CD4-positive, alpha-beta T cell treated with Interleukin-1 beta for 1 hour (primary cell): Measurements from ENCODE around the gene SYDE2.
"Not testable (repeated sequence)": the region's sequence is repeated elsewhere in the genome, so short reads cannot be mapped to it uniquely, and the experiment has no call there.

Experiments
- DNase-seq, 2 donors: peaks; one replicate each; pipeline ENCODE4 v3.0.0-alpha.2; 2020 to 2022

The SYDE2 gene

GRCh38 chr1:85208488-85208887 lies 7.7 kb upstream of the SYDE2 start:
- DNase-seq, result no peak

- no peak for DNase-seq
Observed at GRCh38 chr1:85203573-85204171, 2.9 kb upstream of the SYDE2 start.

- no peak for DNase-seq
Observed at GRCh38 chr1:85202864-85203255, 2.0 kb upstream of the SYDE2 start.

- no peak for DNase-seq
Observed at GRCh38 chr1:85202092-85202863, 1.5 kb upstream of the SYDE2 start.

- peak; percentile 68 to 70 for DNase-seq
Observed at GRCh38 chr1:85201340-85202091, 700 bp upstream of the SYDE2 start.

GRCh38 chr1:85199667-85200462 lies 951 bp downstream of the SYDE2 start:
- peak; percentile 4 to 21 for DNase-seq

- DNase-seq, result no peak
Observed at GRCh38 chr1:85198864-85199263, 2.0 kb downstream of the SYDE2 start.

- DNase-seq, result no peak
Observed at GRCh38 chr1:85196358-85196757, 4.5 kb downstream of the SYDE2 start.

- no peak for DNase-seq
Observed at GRCh38 chr1:85195703-85196102, 5.1 kb downstream of the SYDE2 start.

- not testable (repeated sequence) for DNase-seq
Observed at GRCh38 chr1:85192129-85192528, 8.7 kb downstream of the SYDE2 start.

- DNase-seq, result no peak
Observed at GRCh38 chr1:85189120-85189519, 11.7 kb downstream of the SYDE2 start.

GRCh38 chr1:85188530-85188929 lies 12.3 kb downstream of the SYDE2 start:
- no peak for DNase-seq

GRCh38 chr1:85187021-85187420 lies 13.8 kb downstream of the SYDE2 start:
- not testable (repeated sequence) for DNase-seq

GRCh38 chr1:85184245-85184644 lies 16.6 kb downstream of the SYDE2 start:
- DNase-seq, result no peak

- no peak for DNase-seq
Observed at GRCh38 chr1:85182700-85183099, 18.1 kb downstream of the SYDE2 start.

- DNase-seq, result no peak
Observed at GRCh38 chr1:85180869-85181268, 19.9 kb downstream of the SYDE2 start.

- DNase-seq, result peak in 1 of 2 donors; percentile 48
Observed at GRCh38 chr1:85179522-85179921, 21.3 kb downstream of the SYDE2 start.

- no peak for DNase-seq
Observed at GRCh38 chr1:85178396-85178795, 22.4 kb downstream of the SYDE2 start.

GRCh38 chr1:85174503-85174902 lies 26.3 kb downstream of the SYDE2 start:
- DNase-seq, result no peak

- DNase-seq, result no peak
Observed at GRCh38 chr1:85172684-85173337, 28.0 kb downstream of the SYDE2 start.

- no peak for DNase-seq
Observed at GRCh38 chr1:85171721-85172120, 29.1 kb downstream of the SYDE2 start.

GRCh38 chr1:85168884-85169283 lies 31.9 kb downstream of the SYDE2 start:
- no peak for DNase-seq

- no peak for DNase-seq
Observed at GRCh38 chr1:85166351-85166750, 34.5 kb downstream of the SYDE2 start.
